CD4-positive, alpha-beta T cell treated with Interleukin-17A for 1 hour (primary cell): ENCODE results near the gene TSPAN15.
"Not testable (repeated sequence)": the region's sequence is repeated elsewhere in the genome, so short reads cannot be mapped to it uniquely, and the experiment has no call there.

Source experiments
- DNase-seq: peaks from one replicate; pipeline ENCODE4 v3.0.0-alpha.2; 2020

TSPAN15 gene

DNA sequence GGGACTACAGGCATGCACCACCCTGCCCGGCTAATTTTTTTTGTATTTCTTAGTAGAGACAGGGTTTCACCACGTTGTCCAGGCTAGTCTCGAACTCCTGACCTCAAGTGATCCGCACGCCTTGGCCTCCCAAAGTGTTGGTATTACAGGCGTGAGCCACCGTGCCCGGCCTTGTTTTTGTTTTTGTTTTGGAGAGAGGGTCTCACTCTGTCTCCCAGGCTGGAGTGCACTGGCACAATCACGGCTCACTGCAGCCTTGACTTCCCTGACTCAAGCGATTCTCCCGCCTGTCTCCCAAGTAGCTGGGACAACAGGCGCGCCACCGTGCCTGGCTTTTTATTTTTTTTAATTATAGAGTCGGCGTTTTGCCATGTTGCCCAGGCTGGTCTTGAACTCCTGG lies 870 bp upstream of the TSPAN15 start:
- DNase-seq: not testable (repeated sequence)

DNA sequence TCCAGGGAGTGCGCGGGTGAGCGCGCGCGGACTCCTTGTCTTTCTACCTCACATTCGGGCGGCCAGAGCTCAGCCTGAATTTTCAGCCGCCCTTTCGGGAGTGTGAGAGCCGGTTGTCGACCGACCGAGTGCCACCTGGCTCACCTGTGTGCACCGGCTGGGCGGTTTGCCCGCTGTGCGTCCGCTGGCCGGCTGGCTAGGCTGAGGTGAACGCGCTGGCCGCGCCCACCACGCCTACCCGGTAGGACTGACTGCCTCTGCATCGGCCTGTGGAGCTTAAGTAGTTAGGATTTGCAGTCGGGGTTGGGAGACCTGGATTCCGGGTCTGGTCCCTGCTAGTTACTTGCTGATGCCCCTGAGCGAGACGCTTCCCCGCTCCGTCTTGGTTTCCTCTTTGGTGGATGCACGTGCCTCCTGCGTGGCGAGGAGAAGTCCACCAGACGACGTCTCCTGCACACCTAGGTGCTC lies 553 bp downstream of the TSPAN15 start:
- DNase-seq: no peak

DNA sequence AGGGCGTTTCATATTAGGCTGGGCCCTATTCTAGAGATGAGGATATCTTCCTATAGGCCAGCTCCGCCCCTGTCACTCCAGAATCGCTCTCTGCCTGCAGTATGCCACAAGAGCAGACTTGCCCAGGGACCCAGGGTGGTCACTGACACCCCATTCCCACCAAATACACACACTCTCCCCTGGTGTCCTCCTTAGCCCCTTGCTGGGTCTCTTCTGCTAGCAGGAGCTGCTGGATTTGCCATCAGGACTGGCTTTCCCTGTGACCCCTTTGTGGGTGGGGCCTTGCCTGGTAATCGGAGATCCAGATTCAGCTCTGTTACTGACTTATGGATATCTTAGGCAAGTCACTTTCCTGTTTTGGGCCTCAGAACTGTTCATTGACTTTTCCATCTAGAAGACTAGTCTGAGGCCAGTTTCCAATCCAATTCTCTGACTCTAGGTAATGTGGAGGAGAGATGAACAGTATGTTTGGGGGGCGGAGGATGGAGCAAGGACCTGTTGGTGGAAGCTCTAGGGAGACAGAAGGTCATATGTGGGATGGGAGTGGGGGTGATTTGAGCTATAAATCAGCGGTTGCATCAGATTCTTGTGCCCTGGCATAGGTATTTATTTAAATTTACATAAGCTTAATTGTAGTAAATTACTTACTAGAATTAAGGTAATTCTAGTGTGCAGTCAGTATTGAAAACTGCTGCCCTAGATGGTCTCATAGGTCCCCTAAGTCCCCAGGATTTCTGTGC lies 1.6 kb downstream of the TSPAN15 start:
- no peak for DNase-seq

DNA sequence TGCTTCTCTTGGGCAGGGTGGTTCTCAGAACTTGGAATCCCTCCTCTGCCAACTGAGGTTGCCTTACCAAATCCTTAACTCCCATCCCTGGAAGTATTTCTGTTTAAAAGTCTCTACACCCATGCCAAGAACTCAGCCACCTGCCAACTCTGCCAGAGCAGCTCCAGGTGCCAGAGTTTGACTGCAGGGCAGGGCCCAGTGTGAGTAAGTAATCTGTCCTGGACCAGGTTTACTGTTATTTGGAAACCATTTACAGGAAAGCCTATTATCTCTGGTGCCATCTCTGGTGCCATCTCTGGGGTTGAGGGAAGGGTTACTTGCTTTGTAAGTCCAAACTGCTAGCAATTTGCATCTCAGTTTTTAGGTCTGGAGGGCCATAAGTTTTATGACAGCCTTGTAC lies 2.5 kb downstream of the TSPAN15 start:
- DNase-seq: no peak

DNA sequence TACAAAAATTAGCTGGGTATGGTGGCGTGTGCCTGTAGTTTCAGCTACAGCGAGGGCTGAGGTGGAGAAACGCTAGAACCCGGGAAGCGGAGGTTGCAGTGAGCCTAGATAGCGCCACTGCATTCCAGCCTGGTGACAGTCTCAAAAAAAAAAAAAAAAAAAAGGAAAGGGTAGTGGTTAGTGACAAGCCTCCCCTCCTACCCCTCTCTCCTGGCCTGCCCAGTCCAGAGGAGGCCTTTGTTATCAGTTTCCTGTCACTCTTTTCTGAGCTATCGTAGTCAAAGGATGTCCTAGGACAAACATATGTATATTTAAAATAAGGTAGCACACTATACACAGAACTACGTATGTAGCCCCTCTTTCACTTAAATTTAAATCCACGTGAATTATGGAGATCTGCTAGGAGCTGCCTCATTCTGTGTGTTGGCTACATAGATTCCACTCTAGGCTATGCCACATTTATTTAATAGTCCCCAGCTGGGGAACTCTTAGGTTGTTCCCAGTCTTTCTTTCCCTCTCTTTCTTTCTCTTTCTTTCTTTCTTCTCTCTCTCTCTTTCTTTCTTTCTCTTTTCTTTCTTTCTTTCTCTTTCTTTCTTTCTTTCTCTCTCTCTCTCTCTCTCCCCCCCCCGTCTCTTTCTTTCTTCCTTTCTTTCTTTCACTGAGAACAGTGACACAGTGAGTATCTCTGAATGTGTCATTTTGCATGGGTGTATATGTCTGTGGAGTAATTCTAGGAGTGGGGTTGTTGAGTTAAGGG lies 3.9 kb downstream of the TSPAN15 start:
- DNase-seq: no peak

DNA sequence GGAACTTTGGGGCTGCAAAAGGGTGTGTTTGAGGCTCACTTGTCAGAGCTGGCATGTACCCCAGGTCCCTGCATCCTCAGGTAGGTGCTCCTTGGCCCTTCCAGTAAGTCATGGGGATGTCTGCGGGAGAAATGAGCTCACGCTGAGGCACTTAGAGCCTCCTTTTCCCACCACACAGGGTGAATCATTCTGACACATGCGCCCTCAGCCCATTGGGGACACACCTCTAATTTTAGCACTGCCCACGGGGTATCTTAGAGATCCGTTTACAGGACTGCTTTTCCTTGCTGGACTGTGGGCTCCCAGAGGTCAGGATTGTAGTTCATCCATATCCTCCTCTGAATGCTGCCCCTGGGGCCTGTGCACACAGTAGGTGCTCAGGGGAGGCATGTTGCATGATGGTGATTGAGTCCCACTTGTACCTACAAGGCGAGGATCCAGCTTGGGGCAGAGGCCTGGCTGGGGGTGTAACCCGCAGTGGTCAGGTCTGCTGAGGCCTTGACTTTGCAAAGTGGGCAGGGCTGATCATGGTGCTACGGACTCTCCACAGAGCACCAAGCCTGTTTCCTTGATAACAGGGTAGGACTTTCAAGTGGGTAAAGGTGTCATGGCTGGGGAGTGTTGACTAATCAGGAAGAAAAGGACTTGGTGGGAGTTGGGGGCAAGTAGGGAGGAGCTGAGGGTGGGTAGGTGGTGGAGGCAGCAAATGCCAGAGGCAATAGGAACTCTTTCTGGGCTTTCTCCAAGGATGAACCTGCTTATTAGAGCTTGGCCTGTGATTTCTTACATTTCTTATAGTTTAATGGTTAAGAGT lies 5.8 kb downstream of the TSPAN15 start:
- no peak for DNase-seq

DNA sequence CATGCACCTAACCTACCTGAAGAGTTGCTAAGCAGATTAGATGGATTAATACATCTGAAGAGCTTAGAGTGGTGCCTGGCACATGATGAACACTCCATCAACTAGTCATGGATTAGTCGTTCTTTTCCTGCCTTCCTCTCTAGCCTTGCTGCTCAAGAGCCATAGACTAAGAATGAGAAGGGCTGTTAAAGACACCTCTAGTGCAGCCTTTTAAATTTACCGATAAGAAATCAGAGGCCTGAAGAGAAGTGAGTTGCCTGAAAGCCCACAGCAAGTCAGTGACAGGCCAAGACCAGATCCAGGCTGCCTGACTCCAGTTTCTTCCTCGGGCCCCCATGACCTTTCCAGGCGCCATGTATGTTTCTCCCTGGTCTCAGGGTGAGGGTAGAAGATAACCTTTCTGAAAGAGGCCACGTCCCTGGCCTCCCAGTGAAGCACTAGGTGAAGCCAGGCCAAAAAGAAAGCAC lies 6.5 kb downstream of the TSPAN15 start:
- no peak for DNase-seq

DNA sequence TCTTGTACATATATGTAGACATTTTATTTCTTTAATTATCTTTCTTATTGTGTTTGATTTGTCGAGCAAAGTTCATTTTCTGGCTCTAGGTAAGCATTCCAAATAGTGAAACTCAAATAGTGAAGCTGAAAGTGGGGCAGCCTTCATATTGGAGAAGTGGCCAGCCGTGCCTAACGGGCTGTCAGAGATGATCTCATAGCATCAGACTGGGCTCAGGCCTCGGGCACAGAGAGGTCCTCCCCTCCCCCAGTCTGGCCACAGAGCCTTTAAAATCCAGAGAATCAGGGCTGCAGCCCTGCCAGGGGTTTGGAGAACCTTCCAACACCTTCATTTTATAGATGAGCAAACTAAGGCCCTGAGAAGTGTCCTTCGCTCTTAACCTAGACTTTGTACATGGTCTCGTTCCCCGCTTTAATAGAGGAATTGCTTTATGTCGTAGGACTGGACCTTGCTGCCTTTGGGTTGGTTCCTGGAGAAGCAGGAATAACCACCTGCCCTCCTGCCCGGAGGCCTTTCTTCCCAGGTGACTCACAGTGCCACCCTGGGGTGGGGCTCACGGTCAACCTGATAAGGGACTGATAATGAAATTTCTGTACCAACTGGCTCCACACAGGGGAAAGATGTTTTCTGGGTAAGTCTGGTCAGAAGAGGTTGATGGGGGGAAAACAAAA lies 7.3 kb downstream of the TSPAN15 start:
- DNase-seq: no peak

DNA sequence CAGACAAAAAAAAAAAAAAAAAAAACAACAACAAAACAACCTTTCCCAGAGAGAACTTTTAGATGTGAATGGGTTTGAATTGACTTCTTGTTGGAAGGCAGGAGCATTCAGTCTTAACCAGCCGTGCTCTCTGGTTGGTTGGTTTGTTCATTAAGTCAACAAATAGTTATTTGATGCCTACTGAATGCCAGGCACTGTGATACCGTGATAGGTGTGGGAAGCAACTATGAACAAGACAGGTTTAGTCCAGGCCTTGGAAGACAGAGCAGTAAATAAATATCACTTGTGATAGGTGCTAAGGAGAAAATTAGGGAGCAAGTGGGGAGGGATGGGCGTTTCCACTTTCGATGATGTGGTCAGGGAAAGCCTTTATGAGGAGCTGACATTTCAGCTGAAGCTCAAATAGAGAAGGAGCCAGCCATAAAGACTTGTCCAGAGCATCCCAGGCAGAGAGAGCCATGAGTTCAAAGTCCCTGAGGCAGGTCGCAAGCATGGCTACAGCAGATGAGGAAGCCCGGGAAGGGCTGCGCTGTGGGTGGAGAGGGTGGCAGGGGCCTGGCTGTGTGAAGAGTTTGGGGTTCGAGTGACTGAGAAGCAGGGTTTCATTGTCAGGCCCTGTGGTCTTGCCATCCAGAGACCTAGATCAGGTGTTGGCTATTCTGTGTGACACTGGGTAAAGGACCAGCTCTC lies 8.0 kb downstream of the TSPAN15 start:
- DNase-seq: no peak

DNA sequence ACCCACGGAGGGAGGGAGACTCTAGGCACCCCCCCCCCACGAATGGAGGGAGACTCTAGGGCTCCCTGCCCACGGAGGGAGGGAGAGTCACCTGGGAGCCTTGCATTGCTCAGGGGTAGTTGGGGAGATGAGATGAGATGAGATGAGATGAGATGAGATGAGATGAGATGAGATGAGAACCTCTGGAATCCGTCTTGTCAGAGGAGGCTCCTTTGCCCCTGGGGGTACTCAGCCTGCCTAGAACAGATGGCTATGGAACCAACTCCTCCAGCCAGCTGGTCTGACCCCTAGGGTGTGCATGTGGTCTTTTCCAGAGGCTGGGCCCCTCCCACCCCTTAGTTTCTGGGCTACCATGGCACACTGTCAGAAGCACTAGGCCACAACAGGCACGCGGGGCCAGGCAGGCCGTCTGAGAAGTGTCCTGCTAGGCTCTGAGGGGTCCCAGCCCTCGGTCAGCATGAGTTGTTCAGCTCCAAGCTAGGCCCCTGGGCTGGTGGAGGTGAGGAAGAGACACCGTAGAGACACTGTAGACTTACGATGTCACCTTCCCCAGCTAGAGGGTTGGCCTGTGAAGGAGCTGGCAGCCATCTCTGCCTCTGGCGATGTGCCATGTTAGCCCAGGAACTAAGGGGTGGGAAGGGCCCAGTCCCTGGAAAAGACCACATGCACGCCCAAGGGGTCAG lies 8.8 kb downstream of the TSPAN15 start:
- no peak for DNase-seq

DNA sequence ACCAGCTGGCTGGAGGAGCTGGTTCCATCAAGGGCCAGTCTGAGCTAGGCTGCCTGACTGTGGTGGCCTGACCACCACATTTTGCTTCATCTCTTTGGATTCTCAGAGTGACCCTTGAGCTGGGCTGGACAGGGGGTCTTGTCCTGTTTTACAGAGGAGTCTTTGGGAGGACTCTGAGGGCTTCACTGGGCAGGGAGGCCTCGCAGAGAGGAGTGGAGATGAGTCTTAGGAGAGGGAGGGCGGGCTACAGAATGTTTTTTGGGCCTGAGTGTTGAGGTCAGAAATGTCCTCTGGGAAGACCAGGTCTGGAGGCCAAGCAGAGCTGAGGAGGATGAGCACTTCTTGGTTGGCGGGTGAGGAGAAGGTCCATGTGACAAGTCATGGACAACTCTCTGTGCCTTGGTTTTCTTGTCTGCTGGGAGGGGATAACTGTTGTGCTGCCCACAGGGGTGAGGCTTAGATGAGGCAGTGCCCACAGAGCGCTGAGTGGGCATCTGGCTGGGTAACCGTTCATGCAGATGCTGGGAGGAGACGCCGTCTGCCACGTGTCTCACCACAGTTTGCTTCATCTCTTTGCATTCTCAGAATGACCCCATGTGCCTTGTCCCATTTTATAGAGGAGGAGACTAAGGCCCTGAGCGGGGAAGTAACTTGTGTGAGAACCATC lies 9.4 kb downstream of the TSPAN15 start:
- DNase-seq: no peak

DNA sequence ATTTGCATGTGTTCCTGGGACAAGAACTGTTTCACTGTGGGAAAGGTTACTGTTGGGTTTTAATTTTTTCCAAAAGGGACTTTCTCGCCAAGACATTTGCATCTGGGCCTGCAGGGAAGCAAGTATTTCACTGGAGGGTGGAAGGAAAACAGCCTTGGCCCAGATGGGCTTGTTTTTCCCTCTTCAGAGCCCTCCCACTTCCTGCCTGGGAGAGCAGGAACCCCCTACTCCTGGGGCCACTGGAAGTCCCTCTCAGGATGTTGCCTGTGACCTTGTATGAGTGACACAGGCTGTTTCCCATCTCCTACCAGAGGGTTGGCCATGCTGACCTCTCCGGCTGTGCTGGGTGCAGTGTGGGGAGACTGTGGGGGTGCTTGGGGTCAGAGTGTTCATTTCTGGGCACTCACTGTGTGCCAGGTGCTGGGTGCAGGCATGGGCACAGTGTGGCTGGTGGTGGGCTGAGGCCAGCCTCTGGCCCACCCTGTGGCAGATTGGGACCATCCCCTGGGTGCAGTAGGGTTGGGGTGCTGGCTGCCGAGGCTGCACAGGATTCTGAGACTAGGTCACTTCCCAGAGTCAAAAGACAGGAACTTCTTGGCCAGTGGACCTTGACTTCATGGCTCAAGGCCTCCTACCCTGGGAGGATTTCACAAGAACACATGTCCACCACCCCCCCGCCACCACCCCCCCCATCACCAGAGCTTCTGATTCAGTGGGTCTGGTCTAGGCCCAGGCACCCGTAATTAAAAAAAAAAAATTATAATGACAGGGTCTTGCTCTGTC lies 10.2 kb downstream of the TSPAN15 start:
- DNase-seq: no peak

DNA sequence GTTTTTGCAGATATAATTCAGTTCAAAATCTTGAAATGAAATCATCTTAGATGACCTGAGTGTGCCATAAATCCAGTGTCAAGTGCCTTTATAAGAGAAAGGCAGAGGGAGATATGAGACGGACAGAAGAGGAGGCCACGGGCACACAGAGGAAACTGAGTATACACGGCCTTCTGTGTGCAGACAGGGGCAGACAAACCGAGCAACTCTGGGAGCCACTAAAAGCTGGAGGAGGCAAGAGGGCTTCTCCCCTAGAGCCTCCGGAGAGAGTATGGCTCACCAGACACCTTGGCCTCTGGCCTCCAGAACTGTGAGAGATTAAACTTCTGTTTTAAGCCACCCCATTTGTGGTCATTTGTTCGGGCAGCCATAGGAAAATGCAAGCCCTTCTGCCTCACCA lies 12.6 kb downstream of the TSPAN15 start:
- no peak for DNase-seq

DNA sequence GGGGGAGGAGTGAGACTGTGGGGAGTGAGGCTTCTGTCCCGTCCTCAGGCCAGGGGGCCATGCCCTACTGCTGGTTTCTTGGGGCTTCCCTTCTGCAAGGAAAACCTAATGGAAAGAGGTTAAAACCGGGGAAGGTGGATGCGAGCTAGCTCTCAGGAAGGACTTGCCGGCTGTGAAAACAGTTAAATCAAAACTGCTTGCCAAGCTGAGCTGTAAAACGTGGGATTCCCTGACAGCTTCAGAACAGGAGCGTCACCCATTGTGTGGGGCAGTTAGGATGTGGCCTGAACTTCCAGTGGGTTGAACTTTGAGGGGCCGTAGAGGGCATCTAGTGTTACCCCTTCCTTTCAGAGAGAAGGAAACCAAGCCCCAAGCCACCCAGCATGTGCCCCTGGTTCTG lies 13.1 kb downstream of the TSPAN15 start:
- no peak for DNase-seq

DNA sequence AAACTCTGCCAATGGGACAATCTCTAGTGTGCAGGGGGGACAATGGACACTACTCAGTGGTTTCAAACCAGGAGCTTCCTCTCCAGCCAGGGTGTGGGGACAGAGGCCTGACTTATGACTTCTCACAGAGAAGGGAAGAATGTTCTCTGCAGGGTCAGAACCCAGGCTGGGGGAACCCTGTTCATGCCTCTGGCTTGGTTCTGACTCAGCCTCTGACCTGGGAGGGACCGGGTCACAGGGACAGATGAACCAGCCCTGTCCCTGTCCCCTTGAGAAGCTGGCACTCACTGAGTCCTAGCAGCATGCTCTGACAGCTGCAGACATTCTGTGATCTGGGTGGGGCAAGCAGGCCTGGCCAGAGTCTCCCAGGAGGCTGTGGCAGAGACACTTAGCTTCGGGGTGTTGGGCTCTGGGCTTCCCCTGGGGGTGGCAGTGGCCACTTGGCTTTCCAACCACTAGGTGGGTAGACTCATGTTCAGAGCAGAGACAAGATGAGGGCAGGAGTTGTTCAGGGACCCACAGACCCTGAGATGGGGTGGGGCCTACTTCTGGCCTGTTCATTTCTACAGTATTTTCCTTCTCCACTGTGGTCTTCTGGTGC lies 13.6 kb downstream of the TSPAN15 start:
- peak; percentile 24 for DNase-seq

DNA sequence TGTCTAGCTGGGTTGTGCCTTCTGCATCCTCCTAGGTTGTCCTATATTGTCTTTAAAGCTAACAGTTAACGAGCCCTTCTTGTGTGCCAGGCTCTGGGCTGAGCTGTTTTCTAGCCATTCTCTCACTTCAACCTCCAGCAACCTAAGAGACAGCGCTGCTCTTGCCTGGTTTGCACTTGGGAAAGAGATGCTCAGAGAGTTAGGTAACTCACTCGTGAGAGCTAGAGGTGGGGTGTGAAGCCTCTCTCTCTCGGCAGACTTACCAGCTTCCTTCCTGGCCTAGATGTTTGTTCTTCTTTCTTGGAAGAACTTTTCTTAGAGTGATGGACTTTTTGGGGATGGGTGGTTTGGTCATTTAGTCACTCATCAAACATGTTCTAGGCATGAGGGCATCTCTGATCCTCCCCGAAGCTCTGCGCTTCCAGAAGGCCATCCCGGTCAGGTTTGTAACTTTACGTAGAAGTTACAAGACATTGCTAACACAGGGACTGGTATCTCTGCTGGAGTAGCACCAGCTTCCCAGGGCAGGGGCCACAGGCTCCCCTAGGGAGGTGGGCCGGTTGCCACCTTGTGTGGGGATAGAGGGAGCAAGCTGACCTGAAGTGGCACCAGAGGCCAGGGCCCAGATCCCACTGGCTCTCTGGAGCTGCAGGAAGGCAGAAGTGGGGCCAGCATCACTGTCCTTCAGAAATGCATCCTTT lies 14.3 kb downstream of the TSPAN15 start:
- peak; percentile 23 for DNase-seq

DNA sequence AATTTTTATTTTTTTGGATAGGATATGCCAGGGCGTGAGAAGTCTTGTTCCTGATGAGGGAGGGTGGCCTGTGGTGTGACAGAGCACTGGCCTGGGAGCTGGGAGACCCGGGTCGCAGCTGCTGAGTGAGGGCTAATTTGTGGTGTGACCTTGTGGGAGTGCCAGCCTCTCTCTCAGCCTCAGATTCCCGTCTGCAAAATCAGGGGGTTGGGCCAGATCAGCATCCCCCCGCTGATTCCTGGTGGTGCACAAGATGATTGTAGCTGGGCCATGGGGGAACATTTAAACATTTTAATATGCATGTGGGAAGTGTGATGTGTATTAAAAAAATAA lies 14.9 kb downstream of the TSPAN15 start:
- no peak for DNase-seq

DNA sequence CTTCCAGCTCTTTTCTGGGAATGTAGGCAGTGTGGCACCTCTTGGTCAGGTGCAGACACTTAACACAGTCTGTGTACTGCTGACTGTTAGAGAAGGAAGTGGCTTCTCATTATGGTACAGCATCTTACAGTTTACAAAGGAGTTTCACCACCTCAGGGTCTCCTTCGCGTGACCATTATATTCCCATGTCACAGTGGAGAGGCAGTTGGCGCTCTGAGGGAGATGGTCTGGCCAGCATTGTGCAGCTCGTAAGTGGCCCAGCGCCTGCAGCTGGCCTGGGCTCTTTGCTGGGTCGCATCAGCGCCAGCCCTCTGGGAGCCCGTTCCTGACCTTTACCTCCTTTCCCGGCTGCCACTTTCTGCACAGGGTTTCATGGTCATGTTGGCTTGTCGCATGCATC lies 15.4 kb downstream of the TSPAN15 start:
- DNase-seq: no peak
